HFFc6 (cell line): Measurements from ENCODE around the gene PELI2. TPM values are rescaled to one million over a fixed set of nuclear protein-coding genes. Genes with fewer than 3 reads are reported as not detected.

Source experiments
- DNase-seq: peaks from one replicate; pipeline ENCODE4 v3.0.0-alpha.2; 2018
- H3K27ac Mint-ChIP-seq: 2 replicates; pipeline ENCODE4 v1.8.0; 2020; ENCODE audit warnings: mild to moderate bottlenecking, mixed read lengths
- H3K27me3 Mint-ChIP-seq: 2 replicates; pipeline ENCODE4 v1.8.0; 2021; ENCODE audit warnings: mild to moderate bottlenecking, moderate library complexity, mixed read lengths; ENCODE audit not compliant: insufficient read depth
- H3K36me3 Mint-ChIP-seq: 2 replicates; pipeline ENCODE4 v1.8.0; 2021; ENCODE audit warnings: low read depth, mixed read lengths
- H3K4me1 Mint-ChIP-seq: 2 replicates; pipeline ENCODE4 v1.8.0; 2020; ENCODE audit warnings: low read depth, mixed read lengths
- H3K4me3 Mint-ChIP-seq: 2 replicates; pipeline ENCODE4 v1.8.0; 2020; ENCODE audit warnings: mild to moderate bottlenecking, moderate library complexity, mixed read lengths
- H3K9me3 Mint-ChIP-seq: 2 replicates; pipeline ENCODE4 v1.8.0; 2020; ENCODE audit warnings: mild to moderate bottlenecking, mixed read lengths
- CTCF ChIP-seq: fragments of 200-600 bp; sonication (generic); IDR thresholded peaks from 2 replicates; pipeline ENCODE4 v1.5.0; 2021; ENCODE audit warnings: antibody characterized with exemption, mild to moderate bottlenecking
- total RNA-seq, 6 experiments: library from RNA; stranded (reverse); fragmentation: NEBNext Ultra II Directional; extraction: Animal tissue kit (Norgen Biotek cat#: 25700); gene quantifications; 2 replicates in 1 of 6; 3 replicates in 5 of 6; pipeline ENCODE4 v1.2.3, GENCODE V29; 2021

PELI2 gene
- total RNA-seq, 6 experiments from 2014 or later = 0.69 to 5.9 (median 4.6) TPM

DNA sequence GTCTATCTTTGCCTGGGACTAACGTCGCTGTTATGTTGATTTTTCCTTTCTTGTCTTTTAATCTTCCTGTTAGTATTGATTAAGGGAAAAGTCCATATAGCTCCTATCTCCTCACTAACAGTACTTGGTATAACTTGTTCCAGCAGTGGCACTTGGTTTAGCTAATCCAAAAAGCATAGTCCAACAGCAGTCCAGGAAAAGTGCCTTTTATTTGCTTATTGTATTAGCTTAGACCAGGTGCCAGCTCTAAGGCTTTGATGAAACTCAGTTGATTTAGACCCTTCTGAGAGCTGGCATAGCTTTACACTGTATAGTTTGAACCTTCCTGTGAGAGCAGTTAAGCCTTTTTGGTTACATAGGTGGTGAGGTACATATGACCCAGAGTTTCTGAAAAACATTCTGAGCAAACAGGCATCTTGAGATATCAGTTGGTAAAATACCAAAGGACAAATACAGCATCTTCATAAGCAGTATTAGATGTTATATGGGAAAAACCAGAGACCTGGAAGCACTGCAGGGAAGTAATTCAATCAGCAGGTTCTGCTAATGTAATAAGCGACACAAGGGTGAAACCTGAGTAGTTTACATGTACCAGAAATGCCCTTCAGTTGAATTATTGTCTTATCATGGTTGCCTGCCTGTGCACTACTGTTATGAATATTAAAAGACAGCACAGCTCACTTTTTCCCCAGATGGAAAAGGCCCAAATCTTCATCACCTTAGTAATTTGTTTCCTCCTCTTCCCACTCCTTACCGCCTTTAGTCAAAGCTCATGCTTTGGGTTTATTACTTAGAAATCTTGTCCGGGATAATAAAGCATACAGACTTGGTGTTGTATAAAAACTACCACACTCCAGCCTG lies 13.0 kb downstream of the PELI2 start:
- no peak for TF ChIP-seq CTCF
- H3K27ac Mint-ChIP-seq = no peak overlapping the region
- peaks cover 1% of the 10 kb centered on the region for H3K27me3 Mint-ChIP-seq

GRCh38 chr14:56131865-56132833 lies 13.9 kb downstream of the PELI2 start:
- H3K4me3 Mint-ChIP-seq = no peak overlapping the region
- no peaks in the 10 kb centered on the region for H3K9me3 Mint-ChIP-seq
- no peaks in the 10 kb centered on the region for H3K36me3 Mint-ChIP-seq
- H3K27me3 Mint-ChIP-seq = peaks cover 1% of the 10 kb centered on the region
- no peak overlapping the region for H3K27ac Mint-ChIP-seq
- DNase-seq = no peak
- TF ChIP-seq CTCF = no peak
- H3K4me1 Mint-ChIP-seq = peaks cover 5% of the 10 kb centered on the region; the same call in 1 of the 2 replicates

More for the DNA sequence above, 13.0 kb downstream of the PELI2 start:
- no peak for DNase-seq
- Mint-ChIP-seq H3K36me3 (no peaks in the 10 kb centered on the region), H3K4me3 (no peak overlapping the region), H3K4me1 (peaks cover 5% of the 10 kb centered on the region; the same call in 1 of the 2 replicates), H3K9me3 (no peaks in the 10 kb centered on the region)

DNA sequence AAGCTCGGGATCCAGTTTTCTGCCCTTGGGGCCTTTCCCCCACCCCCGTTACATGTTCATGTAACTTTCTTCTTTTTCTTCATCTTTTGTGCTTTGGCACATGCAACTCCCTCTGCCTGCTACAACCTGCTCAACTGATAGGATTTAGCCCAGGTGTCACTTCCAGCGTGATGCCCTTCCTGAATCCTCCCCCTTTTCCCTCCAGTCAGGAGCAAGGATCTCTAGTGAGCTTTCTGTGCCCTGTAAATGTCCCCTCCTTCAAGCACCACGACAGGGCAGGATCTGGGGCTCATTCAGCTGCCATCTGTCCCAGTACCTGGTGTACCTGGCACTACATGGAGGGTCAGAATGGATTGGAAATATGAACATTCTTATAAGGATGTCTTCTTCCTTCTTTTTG lies 15.3 kb downstream of the PELI2 start:
- H3K36me3 Mint-ChIP-seq = no peaks in the 10 kb centered on the region
- H3K4me3 Mint-ChIP-seq = no peak overlapping the region
- no peak for TF ChIP-seq CTCF
- no peaks in the 10 kb centered on the region for H3K9me3 Mint-ChIP-seq
- H3K4me1 Mint-ChIP-seq = peaks cover 5% of the 10 kb centered on the region; the same call in 1 of the 2 replicates
- H3K27ac Mint-ChIP-seq = no peak overlapping the region
- peaks cover 2% of the 10 kb centered on the region for H3K27me3 Mint-ChIP-seq
- no peak for DNase-seq

DNA sequence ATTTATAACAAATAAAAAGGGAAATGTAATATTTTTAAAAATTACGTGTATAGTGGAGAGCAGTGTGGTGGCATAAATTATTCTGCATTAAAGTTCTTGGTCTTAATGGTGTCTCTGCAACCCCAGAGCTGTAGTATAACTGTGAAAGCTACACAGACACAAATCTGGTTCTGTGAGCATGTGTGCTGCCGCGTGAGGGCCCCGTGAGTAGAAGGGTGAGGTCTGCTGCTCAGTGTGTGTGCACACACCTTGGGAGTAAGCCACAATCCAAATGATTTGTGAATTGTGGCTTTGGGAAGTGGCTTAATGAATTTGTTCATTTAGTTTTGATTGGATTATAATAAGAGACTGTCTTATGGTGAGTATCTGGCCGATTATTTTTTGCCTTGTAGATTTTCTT lies 16.8 kb downstream of the PELI2 start:
- no peak overlapping the region for H3K4me3 Mint-ChIP-seq
- no peak overlapping the region for H3K27ac Mint-ChIP-seq
- no peaks in the 10 kb centered on the region for H3K36me3 Mint-ChIP-seq
- no peaks in the 10 kb centered on the region for H3K9me3 Mint-ChIP-seq
- peaks cover 3% of the 10 kb centered on the region; the same call in 1 of the 2 replicates for H3K4me1 Mint-ChIP-seq
- no peak for TF ChIP-seq CTCF
- no peak for DNase-seq
- peaks cover 2% of the 10 kb centered on the region for H3K27me3 Mint-ChIP-seq

GRCh38 chr14:56135668-56136067 lies 17.5 kb downstream of the PELI2 start:
- no peak for TF ChIP-seq CTCF
- H3K9me3 Mint-ChIP-seq = no peaks in the 10 kb centered on the region
- H3K27me3 Mint-ChIP-seq = peaks cover 2% of the 10 kb centered on the region
- no peaks in the 10 kb centered on the region; the same call in 1 of the 2 replicates for H3K4me1 Mint-ChIP-seq
- no peak overlapping the region for H3K4me3 Mint-ChIP-seq
- no peak overlapping the region for H3K27ac Mint-ChIP-seq
- no peaks in the 10 kb centered on the region for H3K36me3 Mint-ChIP-seq
- no peak for DNase-seq
